ENCODE results near the gene PIGZ. TPM values are rescaled to one million over a fixed set of nuclear protein-coding genes. Genes with fewer than 3 reads are reported as not detected.
A peak's percentile ranks its signal among the peaks of the same experiment; 100 is the strongest.

The PIGZ gene
- total RNA-seq, 1 experiment from 2014 or later, result 0.55 TPM

DNA sequence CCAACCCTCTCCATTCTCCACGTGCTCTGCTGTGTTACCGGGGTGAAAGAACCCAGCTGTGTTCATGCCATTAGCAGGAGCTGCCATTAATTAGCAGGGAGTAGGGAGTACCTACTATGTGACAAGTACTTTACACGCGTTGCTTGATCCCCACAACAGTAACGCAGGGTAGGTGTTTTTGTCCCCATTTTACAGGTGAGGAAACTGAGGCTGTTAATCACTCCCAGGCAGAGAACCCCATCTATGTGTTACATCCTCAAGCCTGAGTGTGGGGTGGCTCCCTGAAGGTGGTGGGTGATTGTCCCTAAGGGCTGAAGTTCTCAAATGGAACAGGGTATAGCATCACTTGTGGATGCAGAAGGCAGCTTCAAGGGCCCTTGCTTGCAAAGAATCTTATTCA lies 38.2 kb upstream of the PIGZ start:
- no peaks in the 10 kb centered on the region for H3K36me3 ChIP-seq (replicated peaks; ENCODE audit: control insufficient read depth, insufficient read depth, low read length)
- peaks cover 26% of the 10 kb centered on the region for H3K27me3 ChIP-seq (ENCODE audit: control insufficient read depth, insufficient read depth, low read length)
- no peak overlapping the region for H3K4me3 ChIP-seq (ENCODE audit: insufficient read depth, low read depth, low read length)
- no peak for DNase-seq

DNA sequence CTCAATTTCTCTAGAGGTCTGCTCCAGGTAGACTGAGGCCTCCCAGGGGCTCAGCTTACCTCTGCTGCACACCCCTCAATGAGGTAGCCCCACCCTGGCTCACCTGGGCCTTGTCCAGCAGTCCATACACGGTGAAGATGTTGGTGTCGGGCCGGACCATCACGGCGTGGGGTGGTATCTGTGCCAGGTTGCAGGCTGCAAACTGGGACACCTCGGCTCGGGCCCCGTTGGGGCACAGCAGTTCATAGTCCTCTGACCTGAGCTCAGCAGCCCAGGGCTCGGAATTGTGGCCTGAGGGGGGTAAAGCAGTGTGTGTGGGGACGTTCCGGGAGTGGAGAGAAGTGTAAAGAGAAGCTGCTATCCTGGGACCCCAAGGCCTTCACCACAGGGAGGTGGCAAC lies 37.8 kb upstream of the PIGZ start:
- no peak overlapping the region for H3K4me3 ChIP-seq (ENCODE audit: insufficient read depth, low read depth, low read length)
- H3K27me3 ChIP-seq (ENCODE audit: control insufficient read depth, insufficient read depth, low read length), result peaks cover 26% of the 10 kb centered on the region
- DNase-seq, result no peak
- no peaks in the 10 kb centered on the region for H3K36me3 ChIP-seq (replicated peaks; ENCODE audit: control insufficient read depth, insufficient read depth, low read length)

DNA sequence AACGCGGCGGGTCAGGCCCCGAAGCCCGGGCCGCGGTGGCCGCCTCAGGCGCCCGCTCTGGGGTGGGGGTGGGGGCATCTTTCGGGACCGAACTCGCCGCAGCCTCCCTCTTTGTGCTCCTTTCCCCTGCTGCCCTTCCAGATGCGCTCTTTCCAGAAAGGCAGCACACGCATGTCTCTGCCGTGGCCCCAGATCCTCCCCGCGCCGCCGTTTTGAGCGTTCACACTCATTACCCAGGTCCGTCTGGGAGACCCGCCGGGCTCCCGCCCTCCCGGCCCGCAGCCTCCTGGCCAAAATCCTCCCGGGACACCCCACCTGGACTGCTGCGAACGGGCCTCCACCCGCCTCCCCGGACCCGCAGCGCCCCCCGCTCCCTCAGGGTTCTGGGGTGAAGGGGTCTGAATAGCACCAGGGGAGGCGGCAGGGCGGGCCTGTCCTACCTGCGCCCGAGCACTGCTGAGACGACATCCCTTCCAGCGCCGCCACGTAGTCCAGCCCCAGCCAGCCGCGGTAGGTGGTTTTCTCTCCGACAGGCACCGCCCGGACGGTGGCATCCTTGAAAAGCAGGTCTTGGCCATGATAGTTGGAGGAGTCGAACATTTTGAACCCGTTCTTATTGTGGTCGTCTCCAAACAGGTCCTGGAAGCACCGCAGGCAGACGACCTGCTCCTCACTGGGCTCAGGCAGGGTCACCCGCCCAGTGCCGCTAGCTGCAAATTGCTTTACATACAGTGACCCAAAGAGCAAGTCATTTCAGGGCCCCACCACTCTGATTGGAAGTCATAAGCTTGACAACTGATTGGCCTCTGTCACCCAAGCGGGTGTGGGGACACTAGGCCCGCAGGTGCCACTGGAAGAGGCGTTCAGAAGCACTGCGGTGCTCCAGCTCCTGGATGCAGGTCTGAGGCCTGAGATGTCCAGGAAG lies 35.1 kb upstream of the PIGZ start:
- peak overlapping the region; percentile 60 for H3K4me3 ChIP-seq (ENCODE audit: insufficient read depth, low read depth, low read length)
- peaks cover 26% of the 10 kb centered on the region for H3K27me3 ChIP-seq (ENCODE audit: control insufficient read depth, insufficient read depth, low read length)
- no peak for DNase-seq
- no peaks in the 10 kb centered on the region for H3K36me3 ChIP-seq (replicated peaks; ENCODE audit: control insufficient read depth, insufficient read depth, low read length)

DNA sequence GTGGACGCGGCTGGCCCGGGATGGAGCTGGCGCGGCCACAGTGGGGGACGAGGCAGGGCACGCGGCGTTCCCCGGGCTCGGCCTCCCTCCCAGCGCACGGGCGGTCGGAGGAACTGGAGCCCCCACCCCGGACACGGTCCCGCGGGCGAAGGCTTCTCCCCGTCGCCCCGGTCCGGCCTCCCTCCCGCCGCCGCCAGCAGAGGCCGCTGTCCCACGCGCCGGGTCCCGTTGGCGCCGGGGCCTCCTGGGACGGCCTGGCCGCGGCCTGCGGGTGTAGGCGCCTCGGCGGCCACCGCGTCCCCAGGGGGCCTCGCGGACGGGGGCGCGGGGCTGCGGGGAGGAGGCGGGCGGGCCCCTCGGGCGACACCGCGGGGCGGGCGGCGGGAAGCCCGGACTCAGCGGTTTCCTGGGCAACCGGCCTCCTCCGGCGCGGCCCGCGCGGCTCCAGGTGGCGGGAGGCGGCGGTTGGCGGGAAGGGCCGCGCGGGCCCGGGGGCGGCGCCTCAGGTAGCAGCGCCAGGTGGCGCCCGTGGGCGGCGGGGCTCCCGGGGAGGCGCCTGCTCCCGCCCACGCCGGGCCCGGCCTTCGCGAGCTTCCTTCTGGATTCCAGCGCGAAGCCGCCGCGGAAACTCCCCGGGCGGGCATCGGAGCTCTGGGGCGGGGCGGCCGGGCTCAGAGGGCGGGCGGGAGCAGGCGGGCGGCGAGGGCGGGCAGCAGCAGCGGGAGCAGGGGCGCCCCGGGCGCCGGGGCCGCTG lies 34.2 kb upstream of the PIGZ start:
- Histone ChIP-seq H3K4me3 (ENCODE audit: insufficient read depth, low read depth, low read length) (peak overlapping the region; percentile 60), H3K27me3 (ENCODE audit: control insufficient read depth, insufficient read depth, low read length) (peaks cover 26% of the 10 kb centered on the region), H3K36me3 (replicated peaks; ENCODE audit: control insufficient read depth, insufficient read depth, low read length) (no peaks in the 10 kb centered on the region)
- peak; percentile 97 for DNase-seq

DNA sequence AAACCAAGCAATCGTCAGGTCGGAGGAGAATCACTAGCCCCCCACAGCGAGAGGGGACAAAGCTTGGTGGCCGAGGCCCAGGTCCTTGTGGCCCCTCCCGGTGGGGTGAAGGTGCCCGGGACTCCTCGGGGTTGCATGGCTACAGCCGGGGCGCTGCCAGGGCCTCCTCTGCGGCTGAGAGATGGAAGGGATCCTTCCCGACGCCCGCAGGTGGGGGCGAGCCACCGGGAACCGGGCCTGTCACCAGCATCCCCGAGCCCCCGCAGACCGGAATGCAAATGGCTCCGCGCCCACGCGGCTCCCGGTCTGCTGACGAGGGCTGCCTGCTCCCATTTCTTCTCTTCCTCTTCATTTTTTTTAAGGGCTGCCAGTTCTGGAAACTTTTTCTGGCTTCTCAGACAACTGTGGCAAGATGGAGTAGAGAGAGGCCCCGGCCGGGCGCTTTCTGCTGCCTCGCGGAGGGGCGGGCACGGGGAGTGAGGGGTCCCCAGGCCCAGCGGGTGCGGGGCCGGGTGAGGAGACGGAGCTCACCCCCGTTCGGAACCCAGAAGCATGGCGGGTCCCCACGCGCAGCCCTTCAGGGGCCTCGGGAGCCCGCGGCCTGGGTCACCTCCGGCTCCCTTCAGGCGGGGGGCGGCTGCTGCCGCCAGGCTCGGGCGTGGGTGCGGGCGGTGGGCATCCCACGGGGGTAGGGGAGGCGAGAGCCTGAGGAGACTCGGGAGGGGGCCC lies 33.5 kb upstream of the PIGZ start:
- DNase-seq, result peak; percentile 88

DNA sequence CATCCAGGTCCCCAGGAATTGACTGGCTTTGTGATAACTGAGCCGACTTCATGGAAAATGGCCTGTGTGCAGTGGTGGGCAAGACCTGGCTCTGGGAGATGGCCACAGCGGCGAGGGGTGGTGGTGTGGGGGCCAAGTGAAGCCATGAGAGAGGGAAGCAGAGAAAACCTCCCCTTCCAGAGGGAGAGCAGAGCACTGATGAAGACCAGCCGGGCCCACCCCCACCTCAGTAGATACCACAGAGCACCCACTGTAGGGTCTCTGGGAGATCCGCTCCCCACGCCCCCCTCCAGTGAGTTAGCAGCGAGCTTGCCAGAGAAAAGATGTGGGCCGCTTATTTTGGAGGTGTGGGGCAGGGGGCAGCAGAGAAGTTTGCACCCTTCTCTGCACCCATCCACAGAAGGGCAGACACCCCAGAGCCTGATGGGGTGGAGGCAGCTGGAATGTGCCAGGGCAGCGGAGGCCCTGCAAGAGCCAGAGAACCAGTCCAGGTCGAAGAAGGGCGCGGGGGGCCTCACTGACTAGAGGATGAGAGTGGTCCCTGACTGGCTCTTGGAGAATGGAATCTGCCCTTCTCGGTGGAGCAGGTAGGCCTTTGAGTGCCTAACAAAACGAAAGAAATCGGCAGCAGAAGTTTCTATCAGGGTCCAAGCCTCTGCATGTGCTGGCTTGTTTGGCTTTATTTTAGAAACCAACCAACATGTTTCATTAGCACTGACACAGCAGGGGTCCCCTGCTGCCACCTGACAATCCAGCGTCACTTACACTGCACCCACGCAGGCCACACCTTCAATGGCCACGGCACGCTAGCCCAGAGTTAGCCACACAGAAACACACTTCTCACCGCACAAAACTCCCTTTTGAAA lies 32.7 kb upstream of the PIGZ start:
- H3K36me3 ChIP-seq (replicated peaks; ENCODE audit: control insufficient read depth, insufficient read depth, low read length), result no peaks in the 10 kb centered on the region
- no peak overlapping the region for H3K4me3 ChIP-seq (ENCODE audit: insufficient read depth, low read depth, low read length)
- peaks cover 26% of the 10 kb centered on the region for H3K27me3 ChIP-seq (ENCODE audit: control insufficient read depth, insufficient read depth, low read length)
- DNase-seq, result peak; percentile 61

More for the DNA sequence above, 33.5 kb upstream of the PIGZ start:
- Histone ChIP-seq H3K4me3 (ENCODE audit: insufficient read depth, low read depth, low read length) (peak overlapping the region; percentile 44), H3K36me3 (replicated peaks; ENCODE audit: control insufficient read depth, insufficient read depth, low read length) (no peaks in the 10 kb centered on the region), H3K27me3 (ENCODE audit: control insufficient read depth, insufficient read depth, low read length) (peaks cover 26% of the 10 kb centered on the region)

DNA sequence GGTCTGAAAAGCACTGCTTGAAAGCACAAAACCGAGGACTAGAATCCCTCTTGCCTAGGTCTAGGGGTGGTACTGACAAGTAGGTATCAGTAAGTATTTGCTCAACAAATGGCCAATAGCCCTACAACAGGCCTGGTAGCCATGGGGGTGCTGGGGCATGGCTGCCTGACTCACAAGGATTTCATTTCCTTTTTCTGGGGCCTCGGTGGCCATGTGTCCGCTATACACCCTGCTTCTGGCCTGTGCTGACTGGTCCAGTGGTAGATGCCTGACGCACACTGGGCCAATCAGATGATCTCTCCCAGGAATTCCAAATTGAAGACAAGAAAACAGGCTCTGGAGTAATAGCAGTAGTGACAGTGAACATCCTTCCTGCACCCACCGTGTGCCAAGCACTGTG lies 31.6 kb upstream of the PIGZ start:
- Histone ChIP-seq H3K36me3 (replicated peaks; ENCODE audit: control insufficient read depth, insufficient read depth, low read length) (no peaks in the 10 kb centered on the region), H3K4me3 (ENCODE audit: insufficient read depth, low read depth, low read length) (no peak overlapping the region), H3K27me3 (ENCODE audit: control insufficient read depth, insufficient read depth, low read length) (peaks cover 23% of the 10 kb centered on the region)
- no peak for DNase-seq

DNA sequence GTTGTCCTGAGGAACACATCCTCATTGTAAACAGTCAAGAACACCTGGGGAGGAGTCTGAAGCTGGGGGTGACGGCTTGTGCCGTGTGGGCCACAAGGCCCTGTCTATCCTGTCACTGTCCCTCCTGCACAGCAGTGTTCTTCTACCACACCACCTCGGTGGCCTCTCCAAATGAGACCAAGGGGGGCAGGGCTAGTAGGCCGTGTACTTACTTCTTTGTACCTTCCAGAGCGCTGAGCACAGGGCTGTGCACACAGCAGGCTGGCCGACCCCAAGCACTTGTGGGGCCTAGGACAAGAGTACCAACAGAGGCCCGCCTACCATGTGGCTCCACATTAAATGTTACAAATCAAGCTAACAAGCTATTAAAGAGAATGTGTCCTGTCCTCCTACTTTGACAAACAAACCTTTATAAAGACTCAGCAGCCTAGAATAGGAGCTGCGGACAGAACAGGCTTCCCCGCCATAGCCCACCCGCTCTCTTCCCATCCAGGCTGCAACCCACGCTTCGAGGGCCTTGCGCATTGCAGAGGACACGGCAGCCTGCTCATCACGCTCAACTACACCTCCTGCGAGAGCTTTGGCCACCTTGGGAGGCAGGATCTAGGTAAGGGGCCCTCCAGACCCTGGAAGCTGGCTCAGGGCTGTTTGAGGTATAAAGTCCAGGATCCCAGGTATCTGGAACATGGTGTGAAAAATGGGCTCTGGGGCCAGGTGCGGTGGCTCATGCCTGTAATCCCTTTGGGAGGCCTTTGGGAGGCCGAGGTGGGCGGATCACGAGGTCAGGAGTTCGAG lies 30.5 kb upstream of the PIGZ start:
- no peak for DNase-seq
- H3K4me3 ChIP-seq (ENCODE audit: insufficient read depth, low read depth, low read length), result no peak overlapping the region
- H3K36me3 ChIP-seq (replicated peaks; ENCODE audit: control insufficient read depth, insufficient read depth, low read length), result no peaks in the 10 kb centered on the region
- H3K27me3 ChIP-seq (ENCODE audit: control insufficient read depth, insufficient read depth, low read length), result peaks cover 13% of the 10 kb centered on the region

DNA sequence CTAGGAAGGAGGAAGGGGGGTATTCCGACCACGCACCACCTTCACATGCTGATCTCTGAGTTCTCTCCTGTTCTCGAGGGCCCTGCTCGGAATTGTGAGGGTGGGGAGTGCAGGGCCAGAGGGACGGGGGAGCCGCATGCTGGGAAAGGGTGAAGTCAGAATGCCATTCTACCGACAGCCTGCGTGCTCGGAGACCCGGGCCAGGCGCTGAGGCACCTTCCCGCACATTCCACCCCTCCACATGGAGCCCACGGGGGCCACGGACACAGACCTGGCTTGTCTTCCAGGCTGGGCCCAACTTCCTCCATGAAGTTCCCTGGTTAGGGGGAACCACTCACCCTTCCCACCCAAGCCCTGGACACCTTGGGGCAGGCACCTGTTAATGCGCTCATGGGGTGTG lies 28.7 kb upstream of the PIGZ start:
- no peak overlapping the region for H3K4me3 ChIP-seq (ENCODE audit: insufficient read depth, low read depth, low read length)
- no peaks in the 10 kb centered on the region for H3K36me3 ChIP-seq (replicated peaks; ENCODE audit: control insufficient read depth, insufficient read depth, low read length)
- peaks cover under 1% of the 10 kb centered on the region for H3K27me3 ChIP-seq (ENCODE audit: control insufficient read depth, insufficient read depth, low read length)
- DNase-seq, result peak; percentile 41

DNA sequence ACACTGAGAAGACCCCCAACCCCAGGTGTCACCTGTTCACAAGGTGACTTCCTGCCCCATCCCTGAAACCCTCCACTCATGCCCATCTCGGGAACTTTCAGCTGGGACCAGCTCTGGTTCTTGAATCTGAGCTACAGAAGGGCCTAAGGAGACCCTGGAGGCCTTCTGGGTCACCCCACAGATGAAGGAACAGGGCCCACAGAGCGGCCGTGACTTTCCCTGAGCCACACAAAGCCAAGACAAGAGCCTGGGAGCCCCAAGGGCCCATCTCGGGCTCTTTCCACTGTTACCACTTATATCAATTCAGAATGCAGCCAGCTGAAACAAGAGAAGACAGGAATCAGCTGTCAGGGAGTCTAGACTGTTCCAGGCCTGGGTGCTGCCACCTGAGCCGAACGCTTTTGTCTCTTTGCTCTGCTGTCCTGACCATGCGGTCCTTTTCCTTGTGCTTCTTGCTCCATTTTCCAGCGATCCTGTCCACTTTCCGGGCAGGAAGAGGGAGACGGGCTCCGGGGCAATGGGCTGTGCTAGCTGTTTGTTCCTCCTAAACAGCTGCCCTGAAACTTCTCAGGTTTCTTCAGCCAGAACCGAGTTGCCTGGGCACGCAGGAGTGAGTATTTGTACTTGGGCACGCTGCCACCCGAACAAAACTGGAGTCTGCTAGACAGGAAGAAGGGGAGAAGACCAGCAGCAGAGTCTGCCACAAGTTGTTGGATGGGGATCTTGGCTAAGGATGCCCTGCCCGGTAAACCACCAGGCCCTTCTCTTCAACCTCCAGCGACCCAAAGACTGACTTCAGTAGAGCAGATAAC lies 28.0 kb upstream of the PIGZ start:
- peak; percentile 32 for DNase-seq
- Histone ChIP-seq H3K4me3 (ENCODE audit: insufficient read depth, low read depth, low read length) (no peak overlapping the region), H3K27me3 (ENCODE audit: control insufficient read depth, insufficient read depth, low read length) (no peaks in the 10 kb centered on the region), H3K36me3 (replicated peaks; ENCODE audit: control insufficient read depth, insufficient read depth, low read length) (no peaks in the 10 kb centered on the region)

DNA sequence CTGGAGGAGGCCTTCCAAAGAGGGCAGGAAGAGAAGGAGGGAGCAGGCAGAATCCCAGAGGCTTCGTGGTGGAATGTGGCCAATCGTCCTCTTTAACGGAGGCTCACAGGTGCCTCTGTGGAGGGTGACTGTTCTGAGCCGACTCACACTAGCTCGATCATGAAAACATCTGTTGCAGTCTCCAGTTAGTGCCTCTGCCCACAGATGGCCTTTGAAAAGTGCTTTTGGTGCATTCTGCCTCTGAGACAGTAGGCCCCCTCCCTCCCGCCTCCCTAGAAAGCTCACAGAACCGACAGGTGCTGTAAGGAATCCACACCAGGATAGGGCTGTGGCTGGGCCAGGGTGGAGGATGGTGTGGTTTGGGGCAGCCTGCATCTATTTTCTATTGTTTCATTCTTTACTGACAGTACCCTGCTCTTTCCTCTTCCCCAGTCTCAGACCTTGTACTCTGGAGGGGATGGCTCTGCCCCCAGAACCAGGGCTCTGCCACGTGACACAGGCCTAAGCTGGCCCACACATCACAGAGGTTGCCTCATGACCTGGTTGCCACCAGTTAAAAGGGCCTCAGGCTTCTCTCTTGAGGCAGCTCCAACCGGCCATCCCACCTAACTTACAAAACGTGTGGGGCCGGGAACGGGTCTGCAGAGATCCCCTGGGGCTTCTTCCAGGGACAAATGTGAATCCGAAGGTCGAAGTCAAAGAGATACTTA lies 27.2 kb upstream of the PIGZ start:
- peak; percentile 43 for DNase-seq
- Histone ChIP-seq H3K4me3 (ENCODE audit: insufficient read depth, low read depth, low read length) (no peak overlapping the region), H3K27me3 (ENCODE audit: control insufficient read depth, insufficient read depth, low read length) (no peaks in the 10 kb centered on the region), H3K36me3 (replicated peaks; ENCODE audit: control insufficient read depth, insufficient read depth, low read length) (no peaks in the 10 kb centered on the region)

DNA sequence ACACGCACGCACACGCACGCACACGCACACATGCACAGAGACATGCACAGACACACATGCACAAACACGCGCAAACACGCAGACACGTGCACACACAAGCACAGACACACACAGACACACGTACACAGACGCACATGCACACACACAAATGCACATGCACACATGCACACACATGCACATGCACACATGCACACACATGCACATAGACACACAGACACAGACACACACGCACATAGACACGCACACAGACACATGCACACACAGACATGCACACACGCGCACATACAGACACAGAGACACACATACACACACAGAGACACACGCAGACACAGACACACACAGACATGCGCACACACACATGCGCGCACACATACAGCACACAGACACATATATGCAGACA lies 26.4 kb upstream of the PIGZ start:
- no peaks in the 10 kb centered on the region for H3K27me3 ChIP-seq (ENCODE audit: control insufficient read depth, insufficient read depth, low read length)
- DNase-seq, result no peak
- no peak overlapping the region for H3K4me3 ChIP-seq (ENCODE audit: insufficient read depth, low read depth, low read length)
- H3K36me3 ChIP-seq (replicated peaks; ENCODE audit: control insufficient read depth, insufficient read depth, low read length), result no peaks in the 10 kb centered on the region

All from H7 (cell line).